Fibroblast of skin of scalp (primary cell): ENCODE data around the gene TGM1. TPM values are rescaled to one million over a fixed set of nuclear protein-coding genes. Genes with fewer than 3 reads are reported as not detected.

Experiments used
- DNase-seq: peaks from one replicate; pipeline ENCODE4 v3.0.0-alpha.2; 2013
- polyA plus RNA-seq, 2 experiments: library from polyadenylated mRNA; unstranded; fragments of 120-200 nt; gene quantifications; one replicate each; pipeline ENCODE4 v1.2.1, GENCODE V29; 2013; ENCODE audit not compliant: insufficient read length in 2 of 2

Gene TGM1
- 1.1 TPM for polyA plus RNA-seq (2013, experiment 1 of 2; ENCODE audit: insufficient read length)
- polyA plus RNA-seq (2013, experiment 2 of 2; ENCODE audit: insufficient read length), result 1.4 TPM

DNA sequence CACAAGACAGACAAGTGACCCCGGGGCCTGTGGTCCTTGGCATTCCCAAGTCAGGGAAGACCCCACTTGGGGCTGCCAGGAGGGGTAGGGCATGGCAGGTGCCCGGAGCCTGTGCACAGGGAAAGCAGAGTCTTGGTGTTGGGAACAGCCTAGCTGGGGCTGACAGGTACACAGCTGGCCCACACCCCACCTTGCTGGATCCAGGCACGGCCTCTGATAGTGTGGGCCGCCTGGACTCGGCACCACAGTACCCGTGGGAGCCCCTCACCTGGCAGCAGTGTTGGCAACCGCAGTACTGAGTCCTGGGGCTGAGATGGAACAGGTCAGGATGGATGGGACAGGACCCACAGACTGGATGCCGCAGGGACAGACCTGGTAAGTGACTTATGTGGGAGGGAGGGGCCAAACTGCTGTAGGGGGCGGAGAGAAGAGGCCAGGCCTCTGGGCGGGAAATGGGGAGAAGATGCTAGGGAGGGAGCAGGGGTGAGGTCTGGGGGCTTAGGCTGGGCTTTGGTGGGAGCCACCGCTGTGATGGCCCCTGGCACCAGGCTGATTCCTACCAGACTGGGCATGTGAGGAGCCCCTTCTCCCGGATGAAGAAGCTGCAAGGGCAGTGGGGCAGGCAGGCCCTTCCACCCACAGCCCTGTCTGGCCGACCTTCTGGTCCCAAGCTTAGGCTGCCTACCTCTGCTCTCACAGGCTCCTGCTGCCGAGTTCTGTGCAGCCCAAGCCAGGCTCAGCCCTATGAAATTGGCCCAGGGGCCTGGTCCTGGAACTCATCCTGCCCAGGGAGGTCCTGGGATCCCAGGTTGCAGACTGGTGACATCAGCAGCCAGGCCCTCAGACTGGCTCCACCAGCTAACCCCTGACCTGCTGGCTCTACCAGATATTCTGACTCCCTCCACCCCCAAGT lies at the start of gene TGM1:
Gene TGM1 (minus strand): TSS at position 357 of the 913 bp plus-strand sequence. CDS start 825 bp downstream, outside the sequence.
- no peak for DNase-seq

DNA sequence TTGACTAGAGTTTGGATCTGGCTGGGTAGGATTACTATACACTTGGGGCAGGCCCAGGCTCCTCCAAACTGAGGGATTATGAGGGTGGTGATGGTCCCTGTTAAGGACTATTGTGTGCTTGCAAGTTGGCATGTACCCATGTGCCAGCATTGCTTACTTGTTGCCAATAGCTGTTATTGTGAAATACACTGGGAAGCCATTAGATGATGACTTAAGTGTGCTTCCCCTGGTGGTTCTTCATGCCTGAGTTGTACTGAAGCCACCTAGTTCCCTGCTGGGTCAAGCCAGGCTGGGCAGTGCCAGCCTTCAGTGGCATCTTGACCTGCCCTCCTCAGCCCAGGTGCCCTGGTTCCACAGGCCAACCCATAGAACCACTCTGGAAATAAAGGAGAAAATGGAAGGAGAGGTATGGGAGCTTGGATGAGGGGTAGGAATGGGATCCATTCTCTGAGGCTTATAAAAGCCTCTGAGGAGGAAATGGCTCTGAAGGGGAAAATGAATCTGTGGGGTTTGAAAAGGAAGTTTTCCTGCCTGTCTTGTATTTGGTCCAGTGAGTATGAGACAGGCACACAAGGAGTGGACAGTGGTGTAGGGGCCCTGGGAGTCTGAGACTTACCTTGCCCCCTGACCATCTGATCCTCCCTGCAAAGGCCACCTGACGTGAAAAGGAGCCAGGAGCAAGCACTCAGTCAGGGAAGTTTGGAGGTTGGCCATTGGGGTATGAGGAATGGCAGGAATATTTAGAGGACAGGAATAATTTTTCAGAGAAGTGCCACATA lies 49.0 kb upstream of the TGM1 start:
- DNase-seq, result no peak

DNA sequence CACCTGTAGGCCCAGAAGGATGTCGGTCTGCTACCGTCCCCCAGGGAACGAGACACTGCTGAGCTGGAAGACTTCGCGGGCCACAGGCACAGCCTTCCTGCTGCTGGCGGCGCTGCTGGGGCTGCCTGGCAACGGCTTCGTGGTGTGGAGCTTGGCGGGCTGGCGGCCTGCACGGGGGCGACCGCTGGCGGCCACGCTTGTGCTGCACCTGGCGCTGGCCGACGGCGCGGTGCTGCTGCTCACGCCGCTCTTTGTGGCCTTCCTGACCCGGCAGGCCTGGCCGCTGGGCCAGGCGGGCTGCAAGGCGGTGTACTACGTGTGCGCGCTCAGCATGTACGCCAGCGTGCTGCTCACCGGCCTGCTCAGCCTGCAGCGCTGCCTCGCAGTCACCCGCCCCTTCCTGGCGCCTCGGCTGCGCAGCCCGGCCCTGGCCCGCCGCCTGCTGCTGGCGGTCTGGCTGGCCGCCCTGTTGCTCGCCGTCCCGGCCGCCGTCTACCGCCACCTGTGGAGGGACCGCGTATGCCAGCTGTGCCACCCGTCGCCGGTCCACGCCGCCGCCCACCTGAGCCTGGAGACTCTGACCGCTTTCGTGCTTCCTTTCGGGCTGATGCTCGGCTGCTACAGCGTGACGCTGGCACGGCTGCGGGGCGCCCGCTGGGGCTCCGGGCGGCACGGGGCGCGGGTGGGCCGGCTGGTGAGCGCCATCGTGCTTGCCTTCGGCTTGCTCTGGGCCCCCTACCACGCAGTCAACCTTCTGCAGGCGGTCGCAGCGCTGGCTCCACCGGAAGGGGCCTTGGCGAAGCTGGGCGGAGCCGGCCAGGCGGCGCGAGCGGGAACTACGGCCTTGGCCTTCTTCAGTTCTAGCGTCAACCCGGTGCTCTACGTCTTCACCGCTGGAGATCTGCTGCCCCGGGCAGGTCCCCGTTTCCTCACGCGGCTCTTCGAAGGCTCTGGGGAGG lies 47.9 kb upstream of the TGM1 start, which contains the start of gene LTB4R:
Gene LTB4R (plus strand): TSS at position 857 of the 959 bp plus-strand sequence. CDS start 4,150 bp downstream, outside the sequence.
- DNase-seq, result peak; percentile 62

DNA sequence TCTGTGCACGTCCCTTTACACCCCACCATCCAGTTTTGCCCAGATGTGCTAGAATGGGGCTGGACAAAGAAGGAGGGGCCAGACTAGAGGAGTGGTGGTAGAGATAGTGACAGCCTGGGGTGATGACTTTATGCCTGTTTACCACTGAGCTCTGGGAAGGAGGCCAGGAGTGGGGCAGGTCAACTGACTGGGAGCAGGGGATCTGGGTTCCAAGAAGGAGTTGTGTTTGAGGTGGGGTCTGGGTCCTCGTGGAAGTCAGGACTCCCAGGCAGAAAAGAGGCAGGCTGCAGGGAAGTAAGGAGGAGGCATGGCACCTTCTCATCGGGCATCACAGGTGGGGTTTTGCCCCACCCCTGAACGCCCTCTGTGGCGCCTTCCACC lies 47.3 kb upstream of the TGM1 start:
- DNase-seq, result no peak

DNA sequence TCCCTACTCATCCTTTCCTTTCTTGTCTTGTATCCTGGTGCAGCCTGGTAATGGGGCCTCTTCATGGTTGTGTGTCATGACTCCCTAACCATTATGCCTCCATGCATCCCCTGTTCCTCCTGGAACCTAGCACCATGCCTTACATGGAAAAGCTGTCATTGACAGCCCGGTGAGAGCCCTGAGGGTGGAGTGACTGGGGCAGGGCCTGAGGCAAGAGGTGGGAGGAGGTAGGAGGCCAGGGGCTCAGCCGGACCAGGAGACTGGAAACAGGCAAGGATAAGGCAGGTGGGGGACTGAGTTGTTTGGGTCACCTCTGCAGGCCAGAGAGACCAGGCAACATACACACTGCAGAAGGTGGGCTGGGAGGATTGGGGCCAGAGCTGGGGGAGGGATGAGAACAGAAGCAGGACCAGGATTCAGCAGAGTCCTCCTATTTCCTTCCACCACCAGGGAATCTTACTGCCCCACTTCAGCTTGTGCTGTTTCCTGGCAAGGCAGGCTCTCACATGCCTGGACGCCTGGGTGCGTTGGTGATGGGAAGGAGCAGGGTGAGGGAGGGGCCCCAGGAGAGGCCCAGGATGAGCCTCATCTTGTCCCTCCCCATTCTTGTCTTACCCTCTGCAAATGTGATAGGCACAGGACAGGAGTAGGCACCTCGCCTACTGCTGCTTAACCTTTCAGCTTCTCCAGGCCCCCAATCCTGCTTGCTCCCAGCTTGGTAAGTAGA lies 46.7 kb upstream of the TGM1 start, which contains the start of gene LTB4R2:
Gene LTB4R2 (plus strand): TSS at position 603 of the 727 bp plus-strand sequence. CDS start 525 bp downstream, outside the sequence.
- DNase-seq, result no peak

DNA sequence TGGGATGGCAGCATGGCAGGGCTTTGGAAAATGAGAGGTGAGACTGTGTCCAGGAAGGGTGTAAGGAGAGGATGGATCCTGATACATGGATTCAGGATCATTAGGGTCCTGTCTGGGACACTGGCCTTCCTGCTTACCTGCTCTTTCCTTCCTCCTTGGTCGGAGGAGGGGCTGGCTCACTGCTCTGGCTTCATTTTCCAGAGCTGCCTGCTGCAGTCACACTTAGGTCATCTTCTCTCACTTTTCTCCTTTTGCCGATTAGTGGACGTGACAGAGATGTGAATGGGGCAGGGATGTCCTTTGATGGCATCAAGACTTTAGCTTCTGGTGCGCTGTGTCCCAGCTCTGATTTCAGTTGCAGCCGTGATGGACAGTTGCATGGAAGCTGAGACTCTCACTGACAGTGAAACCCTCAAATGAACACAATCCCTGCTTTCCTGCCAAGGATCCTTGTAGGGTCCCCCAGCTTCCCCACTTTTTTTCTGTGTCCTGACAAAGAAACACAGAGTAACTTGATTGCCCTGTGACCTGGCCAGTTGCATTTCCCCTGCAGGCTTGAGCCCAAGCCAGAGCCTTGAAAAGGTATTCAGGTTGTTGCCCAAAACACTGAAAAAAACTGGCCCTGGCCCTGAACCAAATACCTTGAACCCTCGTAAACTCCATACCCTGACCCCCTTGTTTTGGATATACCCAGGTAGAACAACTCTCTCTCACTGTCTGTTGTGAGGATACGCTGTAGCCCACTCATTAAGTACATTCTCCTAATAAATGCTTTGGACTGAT lies 45.6 kb upstream of the TGM1 start:
- no peak for DNase-seq

DNA sequence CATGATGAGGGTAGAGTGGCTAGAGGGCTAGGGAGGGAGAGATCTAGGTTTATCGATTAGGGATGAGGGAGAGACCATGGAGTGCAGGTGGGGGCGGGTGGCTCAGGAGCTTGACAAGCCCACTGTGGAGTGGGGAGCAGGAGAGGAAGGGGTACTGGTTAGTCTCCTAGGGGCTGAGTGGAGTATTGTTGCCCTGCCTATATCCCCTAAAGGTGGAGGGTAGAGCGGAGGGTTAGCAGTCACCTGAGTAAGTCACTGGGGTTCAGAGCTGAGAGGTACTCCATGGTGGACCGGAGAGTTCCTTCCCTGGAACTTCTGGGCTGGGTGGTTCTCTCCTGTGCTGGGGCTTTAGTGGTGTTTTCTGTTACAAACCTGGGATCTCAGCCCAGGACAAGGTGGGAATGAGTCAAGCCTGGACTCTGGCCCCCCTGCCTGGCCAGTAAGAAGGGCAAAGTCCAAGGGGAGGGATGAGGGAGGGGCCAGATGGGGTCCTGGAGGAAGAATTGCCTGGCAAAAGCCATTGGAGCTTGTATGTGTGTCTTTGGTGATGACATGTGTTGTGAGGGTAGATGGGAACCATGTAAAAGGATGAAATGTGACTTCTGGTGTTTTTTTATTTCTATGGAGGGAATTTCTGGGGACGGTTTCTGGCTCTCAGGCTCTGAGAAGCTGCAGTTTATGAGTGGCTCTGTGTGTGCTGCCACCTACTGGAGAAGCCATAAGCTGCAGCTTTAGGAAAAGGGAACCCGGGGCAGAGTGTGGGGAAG lies 44.8 kb upstream of the TGM1 start, which contains the start of gene CIDEB:
Gene CIDEB (minus strand): TSS at position 403 of the 767 bp plus-strand sequence. CDS start 119 bp downstream, at position 284.
- DNase-seq, result peak; percentile 63

DNA sequence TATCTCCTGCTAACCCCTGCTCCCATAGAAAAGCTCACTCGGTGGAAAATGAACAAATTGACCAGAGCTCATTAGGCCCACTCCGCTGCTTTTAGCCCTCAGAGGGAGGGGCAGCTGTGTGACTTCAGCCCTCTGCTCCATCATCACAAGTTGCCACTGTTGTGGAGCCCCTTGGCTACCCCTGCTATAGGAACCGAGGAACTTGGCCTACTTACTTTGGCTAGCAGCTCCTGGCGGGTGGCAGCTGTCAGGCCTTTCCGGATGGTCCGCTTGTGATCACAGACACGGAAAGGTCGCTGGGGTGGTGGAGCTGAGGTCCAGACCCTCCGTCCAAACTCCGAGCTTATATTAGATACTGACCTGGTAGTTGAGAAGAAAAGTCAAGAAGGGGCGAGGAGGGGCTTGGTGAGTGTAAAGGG lies 44.2 kb upstream of the TGM1 start:
- DNase-seq, result no peak

DNA sequence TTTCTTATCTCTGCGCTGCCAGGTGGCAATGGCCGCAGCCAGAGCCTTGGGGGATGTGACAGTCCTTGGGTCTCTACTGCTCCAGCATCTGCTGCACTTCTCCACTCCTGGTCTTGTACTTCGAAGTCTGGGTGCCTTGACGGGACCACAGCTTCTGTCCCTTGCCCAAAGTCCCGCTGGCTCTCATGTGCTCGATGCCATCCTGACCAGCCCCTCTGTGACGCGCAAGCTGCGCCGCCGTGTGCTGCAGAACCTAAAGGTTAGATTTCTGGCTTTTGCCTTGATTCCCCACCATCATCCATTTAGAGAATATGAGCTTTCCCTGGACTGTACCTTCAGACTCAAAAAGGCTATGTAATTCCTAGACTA lies 41.0 kb upstream of the TGM1 start:
- DNase-seq, result no peak

DNA sequence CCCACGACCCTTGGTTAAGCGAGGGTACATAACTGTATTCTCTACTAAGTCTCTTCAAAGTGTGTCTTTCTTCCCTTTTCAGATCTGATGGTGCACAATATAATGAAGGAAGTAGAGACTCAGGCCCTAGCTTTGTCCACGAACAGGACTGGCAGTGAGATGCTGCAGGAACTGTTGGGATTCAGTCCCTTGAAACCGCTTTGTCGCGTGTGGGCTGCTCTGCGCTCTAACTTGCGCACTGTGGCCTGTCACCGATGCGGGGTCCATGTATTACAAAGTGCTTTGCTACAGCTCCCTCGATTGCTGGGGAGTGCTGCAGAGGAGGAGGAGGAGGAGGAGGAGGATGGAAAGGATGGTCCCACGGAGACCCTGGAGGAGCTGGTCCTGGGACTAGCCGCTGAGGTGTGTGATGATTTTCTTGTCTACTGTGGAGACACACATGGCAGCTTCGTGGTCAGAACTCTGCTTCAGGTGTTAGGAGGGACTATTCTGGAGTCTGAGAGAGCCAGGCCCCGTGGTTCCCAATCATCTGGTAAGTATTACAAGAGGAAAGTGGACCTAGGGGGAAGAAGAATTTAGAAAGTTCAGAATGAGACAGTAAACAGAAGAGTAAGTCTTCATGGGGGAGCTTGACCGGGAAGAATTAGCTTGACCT lies 37.5 kb upstream of the TGM1 start:
- DNase-seq, result no peak

DNA sequence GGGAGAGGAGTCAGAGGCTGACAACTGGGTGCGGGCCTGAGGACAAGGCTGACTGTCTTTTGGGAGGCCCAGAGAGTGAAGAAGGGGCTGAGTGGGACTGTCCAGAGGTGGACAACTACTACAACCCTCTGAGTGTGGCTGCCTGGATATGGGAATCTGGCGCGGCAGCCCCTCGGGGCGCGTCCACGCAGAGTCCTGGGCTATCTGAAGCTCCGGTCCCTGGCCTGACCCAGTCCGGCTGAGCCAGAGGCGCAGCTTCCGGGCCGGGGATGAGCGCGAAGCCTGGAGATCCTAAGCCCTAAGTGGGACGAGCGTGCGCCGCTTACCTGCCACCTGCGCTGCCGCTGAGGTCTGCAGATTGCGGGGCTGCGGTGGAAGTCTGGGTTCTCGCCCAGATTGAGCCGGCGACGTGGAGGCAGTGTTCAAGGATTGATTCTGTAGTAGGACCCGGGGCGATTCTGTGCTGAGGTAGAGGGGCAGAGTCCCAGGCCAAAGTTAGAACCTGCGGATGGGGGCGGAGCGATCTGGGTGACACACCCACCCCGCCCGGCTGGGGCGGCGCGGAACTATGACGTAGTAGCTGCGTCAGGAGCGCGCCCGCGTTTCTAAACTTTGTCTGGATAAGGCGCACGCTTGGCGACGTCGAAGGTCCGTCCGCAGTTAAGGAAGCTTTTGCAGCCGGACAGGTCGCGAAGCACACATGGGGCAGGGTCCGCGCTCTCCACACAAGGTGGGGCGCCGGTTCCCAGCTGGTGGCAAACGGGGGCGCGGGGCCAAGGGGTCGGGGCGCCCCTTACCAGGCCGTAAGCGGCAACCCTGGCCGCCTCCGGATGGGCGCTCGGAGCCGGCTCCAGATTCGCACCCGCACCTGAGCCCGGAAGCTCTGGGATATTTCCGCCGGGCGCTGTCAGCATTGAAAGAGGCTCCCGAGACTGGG lies 36.5 kb upstream of the TGM1 start, which contains the start of the genes DHRS1 and NOP9:
Gene DHRS1 (minus strand): TSS at position 526 of the 937 bp plus-strand sequence. CDS start 674 bp downstream, outside the sequence.
Gene NOP9 (plus strand): TSS at position 596 of the 937 bp plus-strand sequence. CDS start 105 bp downstream, at position 701.
- DNase-seq, result peak; percentile 88

DNA sequence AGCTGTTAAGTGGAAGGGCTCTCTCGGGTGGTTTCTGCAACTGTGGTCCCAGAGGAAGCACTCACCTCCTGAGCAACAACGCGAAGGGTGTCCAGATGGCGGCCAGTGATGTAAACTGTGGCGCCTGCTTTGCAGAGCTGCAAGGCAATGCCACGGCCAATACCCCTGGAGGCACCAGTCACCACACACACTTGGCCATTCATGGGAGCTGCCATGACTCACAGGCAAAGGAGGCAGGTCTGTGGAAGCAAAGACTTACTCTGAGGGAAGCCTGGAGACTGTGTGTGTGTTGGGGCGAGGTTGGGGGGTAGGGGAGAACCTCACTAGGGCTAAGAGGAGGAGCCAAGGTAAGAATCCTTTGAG lies 35.9 kb upstream of the TGM1 start:
- peak; percentile 45 for DNase-seq

DNA sequence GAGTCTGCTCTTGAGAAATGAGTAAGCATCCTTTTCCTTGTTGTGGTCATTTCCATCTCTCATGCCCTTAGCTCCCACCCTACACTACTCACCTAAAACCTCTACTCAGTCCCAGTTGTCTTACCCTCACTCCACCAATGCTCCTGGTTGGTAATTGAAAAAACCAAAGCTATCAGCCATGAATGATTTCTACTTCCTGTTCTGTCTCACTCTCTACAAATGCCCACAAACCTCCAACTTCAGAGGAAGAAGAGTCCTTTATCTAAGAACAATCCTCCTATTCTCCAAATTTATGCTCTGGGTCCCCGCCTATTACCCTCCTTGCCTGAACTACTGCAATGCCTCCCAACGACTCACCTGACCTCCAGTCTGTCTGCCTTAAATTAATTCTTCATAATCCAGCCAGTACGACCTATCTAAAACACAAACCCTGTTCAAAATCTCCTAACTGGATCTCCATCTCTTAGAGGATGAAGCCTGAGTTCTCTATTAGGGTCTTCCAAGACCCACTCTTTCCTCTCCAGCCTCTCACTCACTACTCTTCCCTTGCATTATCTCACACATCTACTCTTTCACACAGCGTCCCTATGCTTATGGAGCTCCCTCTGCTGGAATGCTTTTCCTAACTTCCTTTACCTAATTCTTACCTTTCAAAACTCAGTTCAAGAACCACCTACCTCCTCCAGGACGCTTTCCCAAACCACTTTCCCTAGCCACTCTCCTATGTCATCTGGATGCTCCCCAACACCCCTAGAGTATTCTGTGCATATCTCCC lies 34.4 kb upstream of the TGM1 start:
- DNase-seq, result peak; percentile 23

DNA sequence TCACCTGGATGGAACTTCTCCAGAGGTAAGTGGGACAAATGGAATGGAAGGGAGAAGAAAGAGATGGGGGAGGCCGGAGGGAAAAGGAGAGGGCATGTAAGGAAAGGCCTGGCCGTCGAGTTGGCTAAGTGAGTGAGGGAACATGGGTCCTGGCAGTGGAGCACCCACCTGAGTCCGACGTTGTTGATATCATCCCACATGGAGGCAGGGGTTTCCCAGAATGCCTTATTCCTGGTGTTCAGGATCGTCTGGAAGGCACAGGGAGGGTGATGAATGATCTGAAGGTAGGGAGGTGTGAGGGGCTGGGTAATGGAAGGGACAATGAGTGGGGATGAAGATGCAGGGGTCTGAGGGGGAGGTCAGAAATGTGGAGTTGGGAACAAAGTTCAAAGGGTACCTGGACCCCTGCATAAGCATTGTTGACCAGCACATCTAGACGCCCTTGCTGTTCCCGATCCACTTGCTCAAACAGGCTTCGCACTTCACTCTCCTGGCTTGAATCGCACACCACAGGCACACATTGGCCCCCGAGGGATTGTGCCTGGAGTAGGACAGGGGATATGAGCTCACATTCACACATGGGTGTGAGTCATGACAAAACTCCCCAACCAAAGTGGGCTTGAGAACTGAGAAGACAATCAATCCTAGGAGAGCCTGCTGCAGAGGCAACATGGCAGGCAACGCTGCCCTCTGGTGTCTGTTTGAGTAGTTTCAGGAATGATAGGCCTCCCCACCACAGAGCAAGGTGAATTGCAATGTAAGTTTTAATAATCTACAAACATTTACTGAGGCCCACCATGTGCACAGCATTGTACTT lies 33.6 kb upstream of the TGM1 start:
- peak; percentile 93 for DNase-seq

DNA sequence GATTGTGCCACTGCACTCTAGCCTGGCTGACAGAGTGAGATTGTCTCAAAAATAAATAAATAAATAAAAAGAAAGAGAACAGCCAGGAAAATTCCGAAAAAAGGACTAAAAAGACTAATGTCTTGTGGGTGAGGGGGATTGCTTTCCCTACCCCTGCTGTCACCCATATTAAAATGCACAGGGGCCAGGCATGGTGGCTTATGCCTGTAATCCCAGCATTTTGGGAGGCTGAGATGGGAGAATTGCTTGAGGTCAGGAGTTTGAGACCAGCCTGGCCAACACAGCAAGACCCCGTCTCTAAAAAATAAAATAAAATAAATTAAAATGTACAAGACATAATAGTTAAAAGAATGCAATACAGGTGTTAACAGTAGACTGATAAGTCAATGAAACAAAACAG lies 30.5 kb upstream of the TGM1 start:
- DNase-seq, result no peak
